ENCODE results near the gene HNRNPC.

GRCh38 chr14:21240417-21240816, 28.8 kb downstream of the HNRNPC start:
- TF ChIP-seq EZH2 (IDR thresholded peaks at IDR 0.05; ENCODE audit: low read length, missing control alignments) (no peak), CTCF (conservative IDR thresholded peaks at IDR 0.05 in 1 of 2, IDR thresholded peaks at IDR 0.05 in 1 of 2; ENCODE audit: low read depth in 1 of 2, low read length in 2 of 2) (no peak)

All from fibroblast of lung (primary cell).